Spinal cord (tissue), 10 donors: ENCODE results near the gene RAB3C. TPM values are rescaled to one million over a fixed set of nuclear protein-coding genes. Genes with fewer than 3 reads are reported as not detected.
A peak's percentile ranks its signal among the peaks of the same experiment; 100 is the strongest.

Source experiments
- DNase-seq, 6 donors: peaks; one replicate each; pipeline versions ENCODE4 v3.0.0 to v3.0.0-alpha.2; 2013 to 2015; ENCODE audit warnings: low spot score in 6 of 6, low read depth in 4 of 6
- H3K27ac ChIP-seq: one replicate; pipeline ENCODE4 v1.5.1; 2013; ENCODE audit warnings: low read depth, low read length, control low read depth
- H3K27me3 ChIP-seq: one replicate; pipeline ENCODE4 v1.6.1; 2013; ENCODE audit warnings: low read length; ENCODE audit not compliant: control insufficient read depth, insufficient read depth
- H3K36me3 ChIP-seq: one replicate; pipeline ENCODE4 v1.6.1; 2013; ENCODE audit warnings: low read length; ENCODE audit not compliant: control insufficient read depth, insufficient read depth
- H3K4me1 ChIP-seq: one replicate; pipeline ENCODE4 v1.6.1; 2013; ENCODE audit warnings: low read length; ENCODE audit not compliant: control insufficient read depth, insufficient read depth
- H3K4me3 ChIP-seq: one replicate; pipeline ENCODE4 v1.5.1; 2013; ENCODE audit warnings: low read depth, low read length, control low read depth
- H3K9me3 ChIP-seq: one replicate; pipeline ENCODE4 v1.6.1; 2013; ENCODE audit warnings: low read length; ENCODE audit not compliant: control insufficient read depth, insufficient read depth
- WGBS: methylation state at CpG from one replicate; pipeline ENCODE4 v1.1.5; 2013; ENCODE audit warnings: missing lambda C conversion rate; ENCODE audit not compliant: insufficient coverage; 5-methylcytosine and 5-hydroxymethylcytosine counted together
- polyA plus RNA-seq, 2 donors: library from polyadenylated mRNA; unstranded; fragments of 120-200 nt; gene quantifications; one replicate each; pipeline ENCODE4 v1.2.1, GENCODE V29; 2013; ENCODE audit not compliant: insufficient read length in 2 of 2
- total RNA-seq, 2 donors: library from RNA; depleted of rRNA in 1 of 2; stranded (reverse); fragments of 120-200 nt in 1 of 2; fragments of >200 nt in 1 of 2; gene quantifications; one replicate each; pipeline versions ENCODE4 v1.2.3 to v1.2.4, GENCODE V29; 2013 to 2014
- donor health status: healthy.

The RAB3C gene
- total and polyA plus RNA-seq, 4 donors: 25.0 to 115 (median 61.8) TPM

DNA sequence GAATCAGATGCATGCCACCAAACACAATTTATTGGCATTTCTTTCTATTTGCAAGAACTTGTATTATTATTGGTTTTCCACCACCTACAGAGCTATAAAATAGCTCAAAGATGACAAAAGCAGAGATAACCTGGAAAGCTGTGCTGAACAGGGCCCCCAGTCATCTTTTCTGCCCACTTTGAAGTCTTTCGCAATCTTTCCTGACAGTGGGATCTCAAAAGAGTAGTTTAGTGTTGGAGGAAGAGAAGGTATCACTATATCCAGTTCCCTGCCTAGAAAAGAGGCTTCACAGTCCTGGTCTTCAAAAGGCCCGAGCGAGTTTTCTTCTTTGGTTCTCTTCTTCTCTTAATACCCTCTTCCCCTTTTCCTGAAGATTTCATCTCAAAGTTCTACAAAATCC is 231.0 kb downstream of the RAB3C start:
- no peaks in the 10 kb centered on the region for H3K27me3 ChIP-seq
- no peak for DNase-seq
- H3K27ac ChIP-seq: no peak overlapping the region
- H3K4me1 ChIP-seq: peaks cover 4% of the 10 kb centered on the region
- no peaks in the 10 kb centered on the region for H3K9me3 ChIP-seq
- H3K36me3 ChIP-seq: no peaks in the 10 kb centered on the region
- H3K4me3 ChIP-seq: no peak overlapping the region
- 100% methylated on average over 3 of the region's 3 CpGs for WGBS

DNA sequence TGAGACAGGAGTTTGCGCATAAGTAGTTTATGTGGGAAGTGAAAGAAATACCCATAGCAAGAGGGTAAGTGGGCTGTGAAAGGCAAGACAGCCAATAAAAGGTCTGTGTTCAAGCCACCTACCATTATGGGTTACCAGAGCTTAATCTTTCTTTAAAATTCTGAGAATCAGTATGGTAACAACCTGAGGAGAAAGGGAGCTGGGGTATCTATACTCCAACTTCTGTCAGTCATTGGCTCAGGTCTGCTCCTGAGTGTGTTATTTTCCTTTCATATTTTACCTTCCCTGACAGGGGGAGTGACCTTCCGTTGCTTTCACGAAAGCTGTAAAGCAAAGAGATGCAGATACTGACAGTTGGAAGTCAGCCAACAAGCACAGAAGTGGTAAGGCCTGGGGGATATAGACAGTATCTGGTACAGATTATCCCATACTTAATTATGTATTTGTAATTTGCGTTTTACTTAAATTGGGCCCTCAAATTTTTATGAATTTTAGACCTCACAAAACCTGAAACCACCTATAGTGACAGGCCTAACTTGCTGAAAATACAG is 233.4 kb downstream of the RAB3C start:
- Histone ChIP-seq H3K36me3 (no peaks in the 10 kb centered on the region), H3K27me3 (no peaks in the 10 kb centered on the region), H3K27ac (no peak overlapping the region), H3K4me3 (no peak overlapping the region), H3K9me3 (no peaks in the 10 kb centered on the region), H3K4me1 (no peaks in the 10 kb centered on the region)
- WGBS: no CpG with 5 or more reads among the region's 4 CpGs
- DNase-seq: no peak

DNA sequence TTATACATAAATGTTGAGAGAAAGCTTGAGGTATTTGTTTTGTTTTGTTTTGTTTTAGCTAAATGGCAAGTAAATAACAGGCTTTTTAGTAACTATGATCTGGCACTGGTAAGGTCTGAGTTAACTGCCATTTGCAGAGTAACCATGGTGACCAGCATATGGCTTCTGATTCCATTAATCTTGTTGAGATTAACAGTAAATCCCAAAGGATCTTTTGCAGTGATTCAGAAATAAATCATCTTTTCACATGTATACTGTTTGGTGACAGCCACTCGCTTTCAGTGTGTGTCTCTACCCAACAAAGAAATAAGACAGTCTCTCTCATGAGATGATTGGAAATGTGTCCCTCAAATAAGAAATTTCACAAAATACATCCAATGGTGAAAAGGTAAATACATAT is 235.6 kb downstream of the RAB3C start:
- Histone ChIP-seq H3K9me3 (no peaks in the 10 kb centered on the region), H3K27me3 (no peaks in the 10 kb centered on the region), H3K36me3 (no peaks in the 10 kb centered on the region), H3K4me3 (no peak overlapping the region), H3K27ac (no peak overlapping the region), H3K4me1 (no peaks in the 10 kb centered on the region)
- WGBS: no CpG with 5 or more reads among the region's 1 CpG
- peak in 2 of 6 donors; percentile 23 to 69 for DNase-seq

DNA sequence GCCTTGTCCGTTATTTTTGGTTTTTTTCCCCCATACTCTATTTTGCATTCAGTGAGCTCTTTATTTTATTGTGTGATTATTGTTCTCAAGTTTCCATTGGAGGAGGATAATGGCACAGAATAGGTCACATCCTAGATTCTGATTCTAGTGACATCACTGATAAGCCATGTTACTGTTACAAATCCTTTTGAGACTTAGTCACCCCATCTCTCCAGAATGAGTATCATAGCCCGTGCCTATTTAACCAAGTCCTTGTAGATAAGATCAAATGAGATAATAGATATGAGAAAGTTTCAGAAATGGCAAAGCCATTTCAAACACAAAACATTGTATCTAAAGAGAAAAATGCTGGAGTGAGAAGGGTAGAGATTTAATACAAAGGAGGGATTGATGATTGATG is 242.6 kb downstream of the RAB3C start:
- no peak overlapping the region for H3K4me3 ChIP-seq
- WGBS: no CpG with 5 or more reads among the region's 2 CpGs

DNA sequence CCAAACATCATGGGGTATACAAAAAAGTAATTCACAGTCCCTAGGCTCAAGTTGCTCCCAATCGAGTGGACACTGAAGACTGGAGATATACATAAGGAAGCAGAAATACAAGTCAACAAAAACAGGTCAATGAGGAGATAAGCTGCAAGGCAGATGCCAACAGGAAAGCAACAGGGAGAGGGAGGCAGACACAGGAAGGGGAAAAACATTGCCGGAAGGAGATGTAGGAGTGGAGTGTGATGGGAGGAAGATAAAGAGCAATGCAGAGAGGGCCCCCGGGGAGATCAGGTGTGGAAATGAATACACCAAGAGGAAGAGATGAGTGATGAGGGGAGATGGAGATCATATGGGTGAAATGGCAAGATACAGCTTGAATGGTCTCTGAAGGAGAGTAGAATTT is 243.0 kb downstream of the RAB3C start:
- Histone ChIP-seq H3K4me3 (no peak overlapping the region), H3K36me3 (no peaks in the 10 kb centered on the region), H3K9me3 (no peaks in the 10 kb centered on the region), H3K27ac (no peak overlapping the region), H3K27me3 (no peaks in the 10 kb centered on the region), H3K4me1 (no peaks in the 10 kb centered on the region)
- no peak for DNase-seq
- 98% methylated on average over 2 of the region's 3 CpGs for WGBS

More for the DNA sequence above, 242.6 kb downstream of the RAB3C start:
- H3K9me3 ChIP-seq: no peaks in the 10 kb centered on the region
- DNase-seq: no peak
- H3K27ac ChIP-seq: no peak overlapping the region
- H3K4me1 ChIP-seq: no peaks in the 10 kb centered on the region
- no peaks in the 10 kb centered on the region for H3K27me3 ChIP-seq
- no peaks in the 10 kb centered on the region for H3K36me3 ChIP-seq

DNA sequence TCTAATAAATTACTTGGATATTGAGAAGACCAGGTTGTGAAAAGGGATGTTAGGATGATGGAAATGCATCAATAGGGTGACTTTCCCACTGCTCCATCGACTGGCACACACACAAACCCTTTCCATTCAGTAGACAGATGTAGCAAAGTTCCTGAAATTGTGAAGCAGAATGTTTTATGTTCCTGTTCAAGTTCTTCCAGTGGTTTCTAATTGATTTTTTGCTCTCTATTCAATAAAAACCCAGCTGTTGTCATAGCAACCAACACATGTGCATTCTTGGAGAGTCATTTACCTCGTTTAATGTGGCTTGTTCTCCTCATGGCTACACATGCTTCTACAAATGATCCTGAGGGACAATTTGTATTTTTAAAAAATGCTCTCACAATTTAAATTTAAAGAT is 244.6 kb downstream of the RAB3C start:
- peak in 4 of 6 donors; percentile 48 to 97 (median 62) for DNase-seq
- Histone ChIP-seq H3K27me3 (no peaks in the 10 kb centered on the region), H3K27ac (no peak overlapping the region), H3K36me3 (no peaks in the 10 kb centered on the region), H3K4me3 (no peak overlapping the region), H3K9me3 (no peaks in the 10 kb centered on the region), H3K4me1 (no peaks in the 10 kb centered on the region)
- no CpG with 5 or more reads among the region's 2 CpGs for WGBS

DNA sequence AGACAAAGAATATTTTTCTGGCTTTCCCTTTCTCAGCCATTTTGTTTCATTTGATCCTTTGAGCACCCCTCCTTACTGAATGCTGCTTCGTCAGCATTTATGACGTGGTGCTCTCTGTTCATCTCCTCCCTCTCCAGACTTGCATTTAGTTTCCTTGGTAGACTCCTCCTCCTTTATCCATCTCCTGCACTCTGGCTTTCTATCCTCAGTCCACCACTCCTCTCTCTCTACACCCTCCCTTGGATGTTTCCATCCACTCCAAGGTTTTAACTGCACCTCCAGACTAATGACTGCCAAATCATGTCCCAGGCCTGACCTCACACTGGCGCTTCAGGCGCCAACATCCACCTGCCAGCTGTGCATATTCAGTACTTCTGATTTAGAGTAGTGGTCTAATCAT is 245.4 kb downstream of the RAB3C start:
- H3K27ac ChIP-seq: no peak overlapping the region
- H3K27me3 ChIP-seq: no peaks in the 10 kb centered on the region
- 53% methylated on average over 2 of the region's 4 CpGs for WGBS
- no peaks in the 10 kb centered on the region for H3K36me3 ChIP-seq
- no peak overlapping the region for H3K4me3 ChIP-seq
- no peaks in the 10 kb centered on the region for H3K4me1 ChIP-seq
- H3K9me3 ChIP-seq: no peaks in the 10 kb centered on the region
- DNase-seq: peak in 1 of 6 donors; percentile 89

DNA sequence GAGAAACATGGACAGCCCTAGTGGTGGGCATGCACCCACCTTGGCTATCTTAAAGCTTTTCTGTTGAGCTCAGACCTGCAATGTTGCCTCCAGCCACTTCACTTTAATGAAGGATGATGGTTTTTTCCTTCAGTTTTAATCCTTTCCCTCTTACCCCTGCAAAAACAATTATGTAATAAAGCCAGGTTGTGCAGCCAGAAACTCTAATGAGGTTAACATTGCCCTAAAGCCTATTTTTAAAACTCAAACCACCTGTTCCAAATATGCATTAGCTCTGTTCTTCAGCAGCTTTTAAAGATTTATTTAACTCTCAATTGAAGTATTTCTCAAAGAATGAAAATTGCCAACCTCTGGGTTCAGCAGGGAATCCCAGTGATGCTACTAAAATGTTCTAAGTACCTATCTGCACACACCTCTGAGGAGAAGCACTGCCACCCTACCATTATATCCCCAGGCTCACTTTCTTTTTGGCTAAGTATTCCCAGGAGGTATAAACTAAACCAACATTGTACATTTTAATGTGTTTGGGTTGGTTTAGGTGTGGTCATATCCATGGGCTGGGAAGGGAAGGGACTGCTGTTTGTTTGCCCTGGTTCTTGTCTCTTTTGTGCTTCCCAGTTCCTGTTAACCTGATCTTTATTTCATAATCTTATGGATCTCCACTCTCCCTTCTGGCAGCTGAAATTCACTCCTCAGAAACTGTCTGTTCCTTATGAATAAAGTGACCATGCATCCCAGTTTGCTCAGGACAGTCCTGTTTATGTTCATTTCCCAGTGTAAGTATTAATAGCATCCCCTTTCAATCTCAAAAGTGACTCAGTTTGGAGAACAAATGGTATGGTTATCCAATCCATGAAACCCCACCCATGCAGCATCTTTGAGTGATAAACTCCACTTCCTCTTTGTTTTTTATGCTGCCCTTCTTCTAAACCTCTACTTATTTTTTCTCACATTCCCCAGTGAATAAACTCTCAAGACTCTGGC is 251.7 kb downstream of the RAB3C start:
- Histone ChIP-seq H3K4me3 (no peak overlapping the region), H3K36me3 (no peaks in the 10 kb centered on the region), H3K4me1 (no peaks in the 10 kb centered on the region), H3K27ac (no peak overlapping the region), H3K27me3 (no peaks in the 10 kb centered on the region), H3K9me3 (no peaks in the 10 kb centered on the region)
- no peak for DNase-seq

DNA sequence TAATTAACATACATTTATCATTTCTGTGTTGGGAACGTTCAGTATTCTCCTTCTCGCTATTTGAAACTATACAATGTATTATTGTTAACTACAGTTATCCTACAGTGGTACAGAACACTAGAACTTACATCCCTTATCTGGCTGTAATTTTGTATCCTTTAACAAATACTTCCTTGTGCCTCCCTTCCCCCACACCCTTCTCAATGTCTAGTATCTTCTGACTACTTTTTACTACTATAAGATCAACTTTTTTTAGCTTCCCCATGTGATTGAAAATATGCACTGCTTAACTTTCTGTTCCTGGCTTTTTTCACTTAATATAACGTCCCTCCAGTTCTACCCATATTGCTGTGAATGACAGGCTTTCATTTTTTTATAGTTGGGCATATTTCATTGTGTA is 253.5 kb downstream of the RAB3C start:
- WGBS: no CpG with 5 or more reads among the region's 3 CpGs
- no peak for DNase-seq
- Histone ChIP-seq H3K4me1 (no peaks in the 10 kb centered on the region), H3K9me3 (no peaks in the 10 kb centered on the region), H3K4me3 (no peak overlapping the region), H3K27ac (no peak overlapping the region), H3K36me3 (no peaks in the 10 kb centered on the region), H3K27me3 (no peaks in the 10 kb centered on the region)

DNA sequence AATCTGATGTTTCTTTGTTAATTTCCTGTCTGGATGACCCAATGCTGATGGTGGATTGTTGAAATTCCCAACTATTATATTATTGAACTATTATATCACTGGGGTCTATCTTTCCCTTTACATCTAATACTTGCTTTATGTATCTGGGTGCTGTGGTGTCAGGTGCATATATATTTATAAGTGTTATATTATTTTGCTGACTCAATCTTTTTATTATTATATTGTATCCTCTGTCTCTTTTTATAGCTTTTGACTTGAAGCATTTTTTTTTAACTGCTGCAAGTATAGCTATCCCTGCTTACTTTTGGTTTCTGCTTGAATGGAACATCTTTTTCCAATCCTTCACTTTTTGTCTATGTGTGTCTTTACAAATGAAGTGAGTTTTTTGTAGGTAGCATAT is 255.9 kb downstream of the RAB3C start:
- no peak overlapping the region for H3K27ac ChIP-seq
- H3K9me3 ChIP-seq: no peaks in the 10 kb centered on the region
- no peaks in the 10 kb centered on the region for H3K36me3 ChIP-seq
- H3K4me3 ChIP-seq: no peak overlapping the region
- no peak for DNase-seq
- no peaks in the 10 kb centered on the region for H3K27me3 ChIP-seq
- no peaks in the 10 kb centered on the region for H3K4me1 ChIP-seq
